Measurements from ENCODE around the gene PCDH1. TPM values are rescaled to one million over a fixed set of nuclear protein-coding genes. Genes with fewer than 3 reads are reported as not detected.

PCDH1 gene
- total and polyA plus RNA-seq, 2 of the 8 experiments (the other 6 are each of a cell fraction or from before 2014, with no cell fraction given) = 101 to 102 TPM

DNA sequence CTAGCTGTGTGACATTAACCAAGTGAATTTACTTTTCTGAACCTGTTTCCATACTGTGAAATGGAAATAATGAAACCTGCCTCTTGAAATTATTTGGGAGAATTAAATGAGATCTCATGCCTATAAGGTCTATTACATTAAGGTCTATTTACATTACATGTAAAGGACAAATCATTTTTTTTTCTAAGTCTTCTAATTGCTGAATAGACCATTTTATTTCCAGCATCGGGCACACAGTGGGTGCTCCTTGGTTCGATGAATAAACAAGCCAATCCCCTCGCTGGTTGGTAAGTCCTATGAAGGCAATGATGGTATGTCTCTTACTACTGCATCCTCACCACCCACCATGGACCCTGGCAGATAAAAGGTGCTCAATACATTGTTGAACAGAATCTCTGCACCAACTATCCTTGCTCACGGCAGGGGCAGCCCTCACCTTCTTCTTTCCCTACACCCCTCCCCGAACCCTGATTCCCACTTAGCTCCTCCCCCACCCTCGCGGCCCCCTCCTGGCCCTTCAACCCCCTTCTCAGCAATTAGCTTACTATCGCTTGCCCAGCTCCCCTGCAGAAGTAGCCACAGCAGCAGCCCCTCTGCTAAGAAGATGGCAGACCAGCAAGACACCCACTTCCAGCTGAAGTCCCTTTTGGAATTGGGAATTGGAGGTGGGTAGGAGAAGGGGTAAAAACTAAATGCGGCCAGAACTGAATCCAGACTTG lies 3.0 kb downstream of the PCDH1 start (continued):
- no peak for TF ChIP-seq TAF1 (IDR thresholded peaks at IDR 0.05; ENCODE audit: low read depth, low read length)
- no peak for TF ChIP-seq SAP30 (IDR thresholded peaks at IDR 0.05; ENCODE audit: insufficient read depth, insufficient replicate concordance, low read length)
- no peak for TF ChIP-seq CBX5 (IDR thresholded peaks at IDR 0.05; ENCODE audit: low read depth, low read length)

Data from H1 (cell line).